Iris pigment epithelial cell (primary cell): ENCODE results near the gene TMEM95.

Experiments used
- DNase-seq: peaks from one replicate; pipeline ENCODE4 v3.0.0-alpha.2; 2011; ENCODE audit warnings: low read depth

TMEM95 gene

GRCh38 chr17:7404737-7405349 lies 49.9 kb downstream of the TMEM95 start:
- no peak for DNase-seq

GRCh38 chr17:7405350-7406234 lies 50.6 kb downstream of the TMEM95 start:
- DNase-seq, result no peak

GRCh38 chr17:7406235-7406825 lies 51.4 kb downstream of the TMEM95 start:
- no peak for DNase-seq
